ENCODE measurements around the gene KRT13. TPM values are rescaled to one million over a fixed set of nuclear protein-coding genes. Genes with fewer than 3 reads are reported as not detected.

The KRT13 gene
- total and polyA plus RNA-seq, 10 of the 15 experiments (the other 5 are each of a cell fraction or from before 2014, with no cell fraction given) = not detected

DNA sequence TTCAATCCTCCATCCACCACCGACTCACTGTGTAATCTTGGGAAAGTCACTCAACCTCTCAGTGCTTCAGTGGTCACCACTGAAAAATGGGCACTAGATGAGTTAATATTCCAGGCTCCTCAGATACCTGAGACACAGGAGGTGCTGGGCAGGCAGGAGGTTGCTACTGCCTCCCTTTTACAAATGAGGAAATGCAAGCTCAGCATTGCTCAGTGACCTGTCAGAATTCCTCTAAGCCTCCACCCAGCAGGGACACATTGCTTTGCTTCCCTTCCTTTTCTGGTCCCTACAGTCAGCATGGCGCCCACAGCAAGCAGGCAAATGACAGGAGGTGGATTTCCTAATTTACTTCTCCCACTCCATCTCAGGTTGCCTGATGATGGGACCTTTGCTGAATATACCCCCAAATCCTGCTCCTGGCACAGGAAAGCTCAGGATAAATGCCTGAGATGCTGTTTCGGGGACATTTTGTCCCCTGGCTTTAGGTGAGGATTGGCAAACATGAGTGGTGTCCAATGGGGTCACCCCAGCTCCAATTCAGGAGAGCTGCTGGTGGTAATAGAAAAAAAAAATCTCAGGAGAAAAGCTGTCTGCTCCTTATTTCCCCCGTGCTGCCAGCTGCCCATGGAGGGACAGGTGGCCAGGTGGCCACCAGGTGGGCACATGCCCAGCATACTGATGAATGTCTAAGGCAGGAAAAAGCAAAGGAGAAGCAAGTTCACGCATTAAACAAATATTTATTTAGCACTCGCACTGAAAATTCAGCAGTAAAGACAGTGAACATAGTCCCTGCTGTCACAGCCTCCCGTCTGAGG, 5.0 kb upstream of the KRT13 start:
- Histone ChIP-seq H3K27ac (ENCODE audit: control insufficient read depth, insufficient read depth) (no peak overlapping the region), H3K9me3 (replicated peaks; ENCODE audit: control insufficient read depth, insufficient read depth, low read length) (no peaks in the 10 kb centered on the region), H2AFZ (ENCODE audit: control insufficient read depth, low read depth, low read length) (no peak overlapping the region), H3K4me1 (ENCODE audit: control insufficient read depth, insufficient read depth, low read length) (no peaks in the 10 kb centered on the region), H3K9ac (ENCODE audit: control insufficient read depth, insufficient read depth, low read length) (no peak overlapping the region), H3K36me3 (ENCODE audit: control insufficient read depth in 2 of 2, insufficient read depth in 2 of 2, low read length in 1 of 2) (no peaks in the 10 kb centered on the region), H3K4me3 (no peak overlapping the region), H3K4me2 (ENCODE audit: control insufficient read depth, insufficient read depth) (no peak overlapping the region), H4K20me1 (ENCODE audit: control insufficient read depth, insufficient read depth) (no peaks in the 10 kb centered on the region), H3K79me2 (ENCODE audit: control insufficient read depth, insufficient read depth, low read length) (no peaks in the 10 kb centered on the region), H3K27me3 (replicated peaks in 1 of 2; ENCODE audit: control insufficient read depth in 2 of 2, insufficient read depth in 2 of 2, low read length in 1 of 2) (peaks cover 2 to 4% of the 10 kb centered on the region in 2 experiments; a peak in 2 of 4 replicates)
- no peak for FAIRE-seq
- ChIA-PET CTCF (interaction anchor here (0.9 to 1.4 kb wide), 2 partner anchors 39 to 152 kb away, joined by 3 read pairs; no protein-coding TSS in a partner anchor), SMC1A (ENCODE audit: uncharacterized antibody, unreplicated experiment) (no interaction called here), POLR2A (no interaction called here), RAD21 (ENCODE audit: unreplicated experiment) (no interaction called here)
- no peak for ATAC-seq
- intact Hi-C loops (cut with micrococcal nuclease; ENCODE audit: unreplicated experiment) = no loop called here
- TF ChIP-seq HDAC6 (IDR thresholded peaks at IDR 0.05; ENCODE audit: unreplicated experiment) (no peak), NFYA (IDR thresholded peaks at IDR 0.05; ENCODE audit: borderline replicate concordance, low read depth, low read length) (no peak), ZNF622 (IDR thresholded peaks at IDR 0.05) (no peak)
- TF ChIP-seq, protein P1, sequence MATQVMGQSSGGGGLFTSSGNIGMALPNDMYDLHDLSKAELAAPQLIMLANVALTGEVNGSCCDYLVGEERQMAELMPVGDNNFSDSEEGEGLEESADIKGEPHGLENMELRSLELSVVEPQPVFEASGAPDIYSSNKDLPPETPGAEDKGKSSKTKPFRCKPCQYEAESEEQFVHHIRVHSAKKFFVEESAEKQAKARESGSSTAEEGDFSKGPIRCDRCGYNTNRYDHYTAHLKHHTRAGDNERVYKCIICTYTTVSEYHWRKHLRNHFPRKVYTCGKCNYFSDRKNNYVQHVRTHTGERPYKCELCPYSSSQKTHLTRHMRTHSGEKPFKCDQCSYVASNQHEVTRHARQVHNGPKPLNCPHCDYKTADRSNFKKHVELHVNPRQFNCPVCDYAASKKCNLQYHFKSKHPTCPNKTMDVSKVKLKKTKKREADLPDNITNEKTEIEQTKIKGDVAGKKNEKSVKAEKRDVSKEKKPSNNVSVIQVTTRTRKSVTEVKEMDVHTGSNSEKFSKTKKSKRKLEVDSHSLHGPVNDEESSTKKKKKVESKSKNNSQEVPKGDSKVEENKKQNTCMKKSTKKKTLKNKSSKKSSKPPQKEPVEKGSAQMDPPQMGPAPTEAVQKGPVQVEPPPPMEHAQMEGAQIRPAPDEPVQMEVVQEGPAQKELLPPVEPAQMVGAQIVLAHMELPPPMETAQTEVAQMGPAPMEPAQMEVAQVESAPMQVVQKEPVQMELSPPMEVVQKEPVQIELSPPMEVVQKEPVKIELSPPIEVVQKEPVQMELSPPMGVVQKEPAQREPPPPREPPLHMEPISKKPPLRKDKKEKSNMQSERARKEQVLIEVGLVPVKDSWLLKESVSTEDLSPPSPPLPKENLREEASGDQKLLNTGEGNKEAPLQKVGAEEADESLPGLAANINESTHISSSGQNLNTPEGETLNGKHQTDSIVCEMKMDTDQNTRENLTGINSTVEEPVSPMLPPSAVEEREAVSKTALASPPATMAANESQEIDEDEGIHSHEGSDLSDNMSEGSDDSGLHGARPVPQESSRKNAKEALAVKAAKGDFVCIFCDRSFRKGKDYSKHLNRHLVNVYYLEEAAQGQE (IDR thresholded peaks at IDR 0.05; ENCODE audit: low read depth, low read length) = no peak
- TF ChIP-seq, protein P2, sequence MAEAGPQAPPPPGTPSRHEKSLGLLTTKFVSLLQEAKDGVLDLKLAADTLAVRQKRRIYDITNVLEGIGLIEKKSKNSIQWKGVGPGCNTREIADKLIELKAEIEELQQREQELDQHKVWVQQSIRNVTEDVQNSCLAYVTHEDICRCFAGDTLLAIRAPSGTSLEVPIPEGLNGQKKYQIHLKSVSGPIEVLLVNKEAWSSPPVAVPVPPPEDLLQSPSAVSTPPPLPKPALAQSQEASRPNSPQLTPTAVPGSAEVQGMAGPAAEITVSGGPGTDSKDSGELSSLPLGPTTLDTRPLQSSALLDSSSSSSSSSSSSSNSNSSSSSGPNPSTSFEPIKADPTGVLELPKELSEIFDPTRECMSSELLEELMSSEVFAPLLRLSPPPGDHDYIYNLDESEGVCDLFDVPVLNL (IDR thresholded peaks at IDR 0.05; ENCODE audit: low read depth, low read length) = no peak
- in situ Hi-C loops (cut with MboI) = no loop called here
- DNase-seq (ENCODE audit: low read depth, low spot score) = no peak
- BruUV-seq (replicated peaks) = no TSS peak
- 5% methylated on average over 7 of the region's 7 CpGs for WGBS (ENCODE audit: insufficient coverage, insufficient replicate concordance, low lambda C conversion rate, missing lambda C conversion rate)
